Vagina (tissue), 2 donors: ENCODE measurements around the gene CHRNA7. TPM values are rescaled to one million over a fixed set of nuclear protein-coding genes. Genes with fewer than 3 reads are reported as not detected.

Experiments
- DNase-seq, 2 donors: peaks; one replicate each; pipeline ENCODE4 v3.0.0-alpha.2; 2017; ENCODE audit errors: extremely low spot score in 2 of 2
- H3K27ac ChIP-seq: fragments of 200-600 bp; sonication (generic); one replicate; pipeline ENCODE4 v1.5.1; 2019
- H3K27me3 ChIP-seq: fragments of 200-600 bp; sonication (generic); one replicate; pipeline ENCODE4 v1.5.1; 2019
- H3K36me3 ChIP-seq, 2 donors: fragments of 200-600 bp; sonication (generic); one replicate each; pipeline ENCODE4 v1.5.1; 2017 to 2019
- H3K4me1 ChIP-seq: fragments of 200-600 bp; sonication (generic); one replicate; pipeline ENCODE4 v1.5.1; 2019
- H3K4me3 ChIP-seq, 2 donors: fragments of 200-600 bp; sonication (generic); 1 replicate in 1 of 2; 2 replicates in 1 of 2; pipeline ENCODE4 v1.5.1; 2016 to 2019
- H3K9me3 ChIP-seq: fragments of 200-600 bp; sonication (generic); one replicate; pipeline ENCODE4 v1.5.1; 2019
- CTCF ChIP-seq, 3 experiments: fragments of 450-650 bp in 2 of 3; fragments of 200-600 bp in 1 of 3; sonication (generic) in 1 of 3; IDR thresholded peaks; one replicate each; pipeline ENCODE4 v1.5.1; 2017 to 2019; ENCODE audit warnings: antibody characterized with exemption in 3 of 3, mild to moderate bottlenecking in 2 of 3, moderate library complexity in 2 of 3
- POLR2A ChIP-seq, 2 donors: fragments of 450-650 bp; IDR thresholded peaks; one replicate each; pipeline ENCODE4 v1.6.1; 2017; ENCODE audit warnings: antibody characterized with exemption in 2 of 2, mild to moderate bottlenecking in 2 of 2, moderate library complexity in 2 of 2
- POLR2AphosphoS5 ChIP-seq, 2 donors: sonication (generic); formaldehyde crosslinking; IDR thresholded peaks; one replicate each; pipeline ENCODE4 v1.9.0; 2017; ENCODE audit warnings: antibody characterized with exemption in 2 of 2, mild to moderate bottlenecking in 2 of 2, low read depth in 1 of 2; ENCODE audit not compliant: insufficient read depth in 1 of 2
- intact Hi-C: fragments of 100-400 bp; cut with DNase I; formaldehyde crosslinking; loops from one replicate; pipeline ENCODE4 v1.15.1; 2023
- total RNA-seq: library from RNA; depleted of rRNA; stranded (reverse); fragments of >200 nt; gene quantifications from one replicate; pipeline ENCODE4 v1.2.3, GENCODE V29; 2016

CHRNA7 gene
- total RNA-seq: 10.1 TPM

DNA sequence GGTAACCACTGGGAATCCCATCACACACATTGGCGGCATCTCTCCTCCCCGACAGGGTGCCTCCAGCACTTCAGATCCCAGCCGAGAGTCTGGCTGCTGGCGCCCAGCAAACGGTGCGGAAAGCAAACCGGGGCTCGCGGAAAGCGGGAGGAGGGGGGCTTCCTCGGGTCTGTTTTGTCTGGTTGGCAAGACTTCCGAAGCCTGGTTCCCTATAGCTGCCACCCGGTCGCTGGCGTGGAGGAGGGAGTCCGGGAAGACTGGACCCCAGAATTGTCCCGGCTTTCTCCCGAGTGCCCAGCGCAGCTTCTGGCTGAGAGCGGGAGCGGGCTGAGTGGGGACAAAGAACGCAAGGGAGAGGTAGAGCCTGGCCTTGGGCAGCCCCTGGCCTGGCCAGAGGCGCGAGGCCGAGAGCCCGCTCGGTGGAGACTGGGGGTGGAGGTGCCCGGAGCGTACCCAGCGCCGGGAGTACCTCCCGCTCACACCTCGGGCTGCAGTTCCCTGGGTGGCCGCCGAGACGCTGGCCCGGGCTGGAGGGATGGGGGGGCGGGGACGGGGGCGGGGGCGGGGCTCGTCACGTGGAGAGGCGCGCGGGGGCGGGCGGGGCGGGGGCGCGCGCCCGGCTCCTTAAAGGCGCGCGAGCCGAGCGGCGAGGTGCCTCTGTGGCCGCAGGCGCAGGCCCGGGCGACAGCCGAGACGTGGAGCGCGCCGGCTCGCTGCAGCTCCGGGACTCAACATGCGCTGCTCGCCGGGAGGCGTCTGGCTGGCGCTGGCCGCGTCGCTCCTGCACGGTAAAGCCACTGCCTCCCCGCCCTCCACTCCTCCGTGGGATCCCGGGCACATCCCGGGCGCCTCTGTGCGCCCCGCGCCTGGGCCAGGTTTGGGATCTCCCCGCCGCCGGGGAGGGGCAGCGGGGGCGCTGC lies at the start of gene CHRNA7:
TSS of gene CHRNA7 (plus strand) at position 654 of the 920 bp plus-strand sequence. CDS start at position 734, 80 bp downstream.
- no peak for DNase-seq
- intact Hi-C loops: no loop called here
- TF ChIP-seq POLR2AphosphoS5 (IDR thresholded peaks at IDR 0.05; ENCODE audit: insufficient read depth in 1 of 2, low read depth in 1 of 2) (no peak), CTCF (IDR thresholded peaks at IDR 0.05) (no peak), POLR2A (IDR thresholded peaks at IDR 0.05) (no peak)
- Histone ChIP-seq H3K27me3 (no peaks in the 10 kb centered on the region), H3K9me3 (no peaks in the 10 kb centered on the region), H3K4me1 (peaks cover 5% of the 10 kb centered on the region), H3K36me3 (no peaks in the 10 kb centered on the region), H3K4me3 (peak within 1 kb of the TSS; percentile 53 to 55), H3K27ac (peak within 1 kb of the TSS; percentile 3)

- intact Hi-C loops: no loop called here
Observed at GRCh38 chr15:31985607-31986006, 44.7 kb upstream of the CHRNA7 start.

DNA sequence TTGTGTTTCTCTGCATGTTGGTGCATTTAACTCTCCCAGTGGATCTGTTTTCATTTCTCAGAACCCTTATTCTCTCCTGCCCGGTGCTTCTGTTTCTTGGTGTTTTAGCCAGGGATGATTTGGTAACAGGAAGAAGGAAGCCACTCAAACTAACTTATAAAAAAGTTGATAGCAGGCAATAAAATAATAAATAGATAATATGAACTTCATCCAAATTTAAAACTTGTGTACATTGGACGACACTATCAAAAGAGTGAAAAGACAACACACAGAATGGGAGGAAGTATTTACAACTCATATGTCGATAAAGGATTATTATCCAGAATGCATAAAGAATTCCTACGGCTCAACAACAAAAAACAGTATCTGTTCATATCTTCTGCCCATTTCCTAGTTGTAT lies 37.3 kb upstream of the CHRNA7 start:
- Histone ChIP-seq H3K4me1 (no peaks in the 10 kb centered on the region), H3K27me3 (no peaks in the 10 kb centered on the region), H3K27ac (no peak overlapping the region), H3K4me3 (no peak overlapping the region), H3K36me3 (no peaks in the 10 kb centered on the region), H3K9me3 (no peaks in the 10 kb centered on the region)
- DNase-seq: no peak
- TF ChIP-seq POLR2AphosphoS5 (IDR thresholded peaks at IDR 0.05; ENCODE audit: insufficient read depth in 1 of 2, low read depth in 1 of 2): no peak
- TF ChIP-seq CTCF (IDR thresholded peaks at IDR 0.05): no peak
- no peak for TF ChIP-seq POLR2A (IDR thresholded peaks at IDR 0.05)
- intact Hi-C loops: no loop called here

More at GRCh38 chr15:31985607-31986006, 44.7 kb upstream of the CHRNA7 start:
- no peak for DNase-seq
- H3K9me3 ChIP-seq: no peaks in the 10 kb centered on the region
- no peaks in the 10 kb centered on the region for H3K27me3 ChIP-seq
- no peaks in the 10 kb centered on the region for H3K4me1 ChIP-seq
- no peaks in the 10 kb centered on the region for H3K36me3 ChIP-seq
- no peak overlapping the region for H3K27ac ChIP-seq
- no peak overlapping the region for H3K4me3 ChIP-seq
- TF ChIP-seq POLR2A (IDR thresholded peaks at IDR 0.05): no peak
- no peak for TF ChIP-seq CTCF (IDR thresholded peaks at IDR 0.05)
- TF ChIP-seq POLR2AphosphoS5 (IDR thresholded peaks at IDR 0.05; ENCODE audit: insufficient read depth in 1 of 2, low read depth in 1 of 2): no peak

DNA sequence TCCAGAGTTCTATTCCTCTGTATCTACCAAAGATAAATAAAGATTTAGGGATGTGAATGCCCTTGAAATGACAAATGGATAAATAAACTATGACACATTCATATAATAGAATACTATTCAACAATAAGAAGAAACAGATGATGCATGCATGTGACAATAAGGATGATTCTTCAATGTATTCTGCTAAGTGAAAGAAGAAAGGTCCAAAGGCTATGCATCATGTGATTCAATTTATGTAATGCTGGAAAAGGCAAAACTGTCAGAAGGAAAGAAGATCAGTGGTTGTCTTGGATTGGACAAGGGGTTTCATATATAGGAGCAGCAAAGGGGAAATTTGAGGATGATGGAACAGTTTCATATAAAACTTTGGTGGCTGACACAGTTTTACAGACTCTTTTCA lies 32.6 kb upstream of the CHRNA7 start:
- intact Hi-C loops: no loop called here

More for the DNA sequence above, 32.6 kb upstream of the CHRNA7 start:
- H3K9me3 ChIP-seq: no peaks in the 10 kb centered on the region
- TF ChIP-seq POLR2A (IDR thresholded peaks at IDR 0.05): no peak
- no peak for TF ChIP-seq POLR2AphosphoS5 (IDR thresholded peaks at IDR 0.05; ENCODE audit: insufficient read depth in 1 of 2, low read depth in 1 of 2)
- no peak for TF ChIP-seq CTCF (IDR thresholded peaks at IDR 0.05)
- H3K27ac ChIP-seq: no peak overlapping the region
- H3K4me3 ChIP-seq: no peak overlapping the region
- H3K36me3 ChIP-seq: no peaks in the 10 kb centered on the region
- no peaks in the 10 kb centered on the region for H3K27me3 ChIP-seq
- H3K4me1 ChIP-seq: no peaks in the 10 kb centered on the region
- no peak for DNase-seq
